Fibroblast of skin of right quadriceps (primary cell): ENCODE measurements around the gene KIF23.
A peak's percentile ranks its signal among the peaks of the same experiment; 100 is the strongest.

Source experiments
- DNase-seq: peaks from one replicate; pipeline ENCODE4 v3.0.0-alpha.2; 2013

The KIF23 gene

DNA sequence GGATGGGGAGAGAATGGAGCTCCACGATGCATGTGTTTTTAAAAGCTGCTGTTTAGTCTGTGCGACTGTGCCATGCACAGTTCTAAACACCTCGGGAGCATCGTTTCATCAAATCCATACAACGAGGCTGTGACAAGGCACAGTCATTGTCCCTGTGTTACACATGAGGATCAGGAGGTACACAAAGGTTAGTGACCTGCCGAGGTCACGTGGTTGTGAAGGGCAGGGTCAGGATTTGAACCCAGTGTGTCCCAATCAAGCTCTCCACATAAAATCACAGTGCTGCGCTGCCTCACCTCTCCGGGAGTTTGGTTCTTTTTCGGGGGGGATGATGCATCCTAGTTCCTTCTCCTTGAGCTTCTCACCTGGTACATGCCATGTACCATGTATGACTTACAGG, 18.7 kb upstream of the KIF23 start:
- DNase-seq = no peak

DNA sequence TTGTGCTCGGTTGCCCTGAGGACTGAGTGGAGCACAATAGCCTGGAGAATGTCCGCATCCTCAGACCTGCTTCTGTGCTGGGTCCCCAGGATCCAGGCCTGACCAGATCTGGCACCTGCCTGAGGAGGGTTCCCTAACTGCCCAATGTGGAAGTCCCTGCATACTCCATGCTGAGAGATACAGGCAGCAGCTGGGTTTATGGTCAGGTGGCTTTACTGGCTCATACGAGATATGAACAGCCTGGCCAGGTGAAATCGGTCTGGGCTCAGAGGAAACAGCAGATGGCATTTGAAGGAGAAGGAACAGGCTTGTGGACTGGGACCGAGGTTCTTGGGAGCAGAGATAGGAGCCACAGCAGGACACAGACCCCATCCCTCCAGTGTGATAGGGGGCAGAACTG, 18.2 kb upstream of the KIF23 start:
- no peak for DNase-seq

DNA sequence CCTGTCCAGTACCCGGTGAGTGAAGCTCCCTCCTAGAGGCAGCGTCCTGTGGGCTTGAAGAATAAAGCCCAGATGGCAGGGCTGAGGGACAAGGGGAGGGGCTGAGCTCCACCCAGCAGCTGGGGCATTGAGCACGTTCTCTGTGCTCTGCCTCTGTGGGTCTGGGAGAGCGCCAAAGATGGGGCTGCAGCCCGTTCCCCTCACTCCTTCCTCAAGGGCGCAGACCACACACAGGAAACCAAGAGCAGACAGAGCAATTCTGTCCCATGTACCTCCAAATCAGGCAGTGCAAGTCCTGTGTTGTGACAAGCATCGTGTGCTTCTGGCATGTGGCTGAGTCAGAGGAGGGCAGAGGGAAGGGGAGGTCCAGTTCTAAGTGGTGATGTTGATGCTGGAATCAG, 15.7 kb upstream of the KIF23 start:
- peak; percentile 54 for DNase-seq

DNA sequence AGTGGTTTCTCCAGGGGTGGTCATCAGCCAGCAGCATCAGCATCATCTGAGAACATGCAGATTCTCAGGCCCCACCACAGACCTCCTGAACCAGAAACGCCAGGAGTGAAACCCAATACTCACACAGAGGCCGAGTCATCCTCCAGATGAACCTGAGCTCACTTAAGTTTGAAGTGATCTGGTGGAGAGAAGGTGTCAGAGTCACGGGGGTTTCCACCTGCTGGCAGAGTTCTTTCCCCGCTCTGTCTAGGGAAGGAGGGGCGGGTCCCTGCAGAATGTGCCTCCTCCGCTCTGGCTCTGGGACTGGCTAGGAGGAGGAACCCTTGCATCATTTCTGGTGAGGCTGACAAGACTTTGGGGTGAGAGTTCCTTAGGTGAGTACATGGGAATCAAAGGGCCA, 13.3 kb upstream of the KIF23 start:
- no peak for DNase-seq

DNA sequence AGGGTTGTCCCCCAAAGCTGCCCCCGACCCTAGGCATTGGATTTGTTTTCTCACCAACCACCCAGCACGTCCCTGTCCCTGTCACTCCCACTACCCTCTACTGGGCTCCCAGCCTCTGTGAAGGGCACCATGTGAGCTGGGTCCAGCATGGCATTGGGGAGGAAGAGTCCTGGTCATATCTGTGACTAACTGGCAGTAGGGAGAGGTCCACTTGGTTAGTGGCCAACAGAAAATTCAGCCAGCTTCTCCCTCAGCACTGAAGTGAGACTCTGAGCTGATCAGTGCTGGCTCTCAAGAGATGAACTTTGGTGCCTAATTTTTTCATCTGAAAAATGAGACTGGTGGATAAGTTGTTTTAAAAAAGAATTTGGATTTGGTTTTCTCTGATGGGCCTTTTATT, 11.3 kb upstream of the KIF23 start:
- no peak for DNase-seq

DNA sequence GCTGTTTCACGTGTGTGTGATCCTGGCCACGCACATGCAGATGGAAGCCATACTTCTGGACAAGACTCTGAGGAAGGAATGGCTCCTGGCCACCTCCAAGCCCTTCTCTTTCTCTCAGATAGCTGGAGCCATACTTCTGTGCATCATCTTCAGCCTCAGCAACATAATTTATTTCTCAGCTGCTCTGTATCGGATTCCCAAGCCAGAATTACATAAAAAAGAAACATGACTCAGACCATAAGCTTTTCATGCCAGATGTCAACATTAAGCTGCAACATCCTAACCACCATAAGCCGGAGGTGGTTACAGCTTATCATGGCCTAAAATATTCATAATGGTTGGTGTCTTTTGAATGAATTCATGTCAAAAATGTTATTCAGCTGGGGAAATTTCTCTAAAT, 10.6 kb upstream of the KIF23 start:
- DNase-seq = peak; percentile 92

DNA sequence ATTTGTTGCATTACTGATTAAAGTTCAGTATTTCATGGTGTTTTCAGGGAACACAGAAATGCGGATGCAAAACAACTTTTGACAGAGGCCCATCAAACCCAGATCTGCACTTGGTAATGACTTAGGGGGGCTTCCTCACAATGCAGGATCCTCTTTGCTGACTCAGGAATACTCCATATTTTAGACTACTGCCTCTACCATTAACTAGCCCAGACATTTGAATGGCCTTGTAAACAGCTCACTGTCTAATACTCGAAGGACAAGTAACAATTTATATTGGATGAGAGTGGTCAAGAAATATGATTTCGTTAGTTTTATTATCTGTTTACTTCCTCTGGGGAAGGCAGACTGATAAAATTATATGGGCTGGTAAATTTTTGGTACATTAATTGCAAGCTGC, 9.0 kb upstream of the KIF23 start:
- no peak for DNase-seq

DNA sequence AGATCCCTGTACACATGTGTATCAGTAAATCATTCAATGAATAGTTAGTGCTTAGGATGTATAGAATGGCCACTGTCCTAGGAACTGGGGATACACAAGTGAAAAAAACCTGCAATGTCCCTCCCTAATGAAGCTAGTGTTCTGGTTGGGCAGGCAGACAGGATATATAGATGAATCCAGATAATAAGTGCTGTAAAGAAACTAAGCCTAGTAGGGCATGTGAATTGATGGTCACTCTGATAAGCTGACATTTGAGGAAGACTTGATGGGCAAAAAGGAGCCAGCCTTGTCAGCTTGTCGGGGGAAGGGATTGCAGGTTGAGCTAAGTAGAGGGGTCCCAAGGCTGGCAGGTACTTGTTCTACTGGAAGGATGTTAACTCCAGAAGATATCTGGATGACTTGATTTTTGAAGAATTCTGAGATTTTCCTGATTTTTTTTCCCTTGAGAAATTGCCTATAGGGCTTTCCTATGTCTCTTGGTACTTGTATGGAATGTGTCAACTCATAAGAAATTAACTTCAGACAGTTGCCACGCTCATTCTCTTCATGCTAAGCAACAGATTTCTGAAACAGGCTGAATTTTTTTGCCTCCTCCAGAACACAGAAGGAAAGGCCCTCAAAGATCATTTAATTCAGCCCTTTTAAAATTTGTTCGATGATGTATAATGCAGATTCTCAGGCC, 6.3 kb upstream of the KIF23 start:
- no peak for DNase-seq

DNA sequence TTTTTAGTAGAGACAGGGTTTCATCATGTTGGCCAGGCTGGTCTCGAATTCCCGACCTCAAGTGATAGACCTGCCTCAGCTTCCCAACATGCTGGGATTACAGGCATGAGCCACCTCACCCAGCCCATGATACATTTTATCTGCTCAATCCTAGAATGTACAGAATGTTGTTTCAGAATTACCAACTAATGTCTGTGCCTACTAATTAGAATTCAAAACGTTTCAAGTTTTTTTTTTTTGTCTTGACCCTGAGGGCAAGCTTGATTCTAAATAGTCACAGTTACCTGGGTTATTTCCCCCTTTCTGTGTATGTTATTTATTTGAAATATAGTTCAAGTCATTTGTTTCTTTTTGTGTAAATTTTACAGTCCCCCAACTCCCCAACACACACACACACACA, 5.3 kb upstream of the KIF23 start:
- no peak for DNase-seq

DNA sequence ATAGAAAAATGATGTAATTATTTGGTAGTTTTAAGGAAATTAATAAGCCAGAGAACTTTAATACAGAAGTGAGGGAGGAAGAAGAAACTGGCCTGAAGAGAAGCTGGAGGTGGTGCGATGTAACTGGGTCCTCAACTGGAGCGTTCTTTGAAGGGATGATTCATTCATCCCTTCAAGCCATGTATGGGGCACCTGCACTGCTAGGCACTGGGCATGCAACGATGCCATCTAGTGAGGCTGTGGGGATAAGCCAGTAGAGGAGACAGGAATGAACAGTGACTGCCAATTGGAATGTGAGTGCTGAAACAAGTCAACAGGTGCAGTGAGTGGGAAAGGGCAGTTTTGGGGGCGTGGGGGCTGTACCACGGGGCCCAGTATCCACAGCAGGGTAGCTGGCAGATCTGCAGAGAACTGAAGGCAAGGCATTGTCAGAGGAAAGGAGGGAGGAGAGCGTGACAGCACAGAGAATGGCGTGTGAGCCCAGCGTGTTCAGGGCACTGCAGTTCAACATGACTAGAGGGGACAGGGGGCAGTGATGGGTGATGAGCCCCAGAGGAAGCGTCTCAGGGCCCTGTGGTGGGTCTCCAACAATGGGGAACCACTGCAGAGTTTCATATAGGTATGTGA, 3.8 kb upstream of the KIF23 start:
- peak; percentile 30 for DNase-seq

DNA sequence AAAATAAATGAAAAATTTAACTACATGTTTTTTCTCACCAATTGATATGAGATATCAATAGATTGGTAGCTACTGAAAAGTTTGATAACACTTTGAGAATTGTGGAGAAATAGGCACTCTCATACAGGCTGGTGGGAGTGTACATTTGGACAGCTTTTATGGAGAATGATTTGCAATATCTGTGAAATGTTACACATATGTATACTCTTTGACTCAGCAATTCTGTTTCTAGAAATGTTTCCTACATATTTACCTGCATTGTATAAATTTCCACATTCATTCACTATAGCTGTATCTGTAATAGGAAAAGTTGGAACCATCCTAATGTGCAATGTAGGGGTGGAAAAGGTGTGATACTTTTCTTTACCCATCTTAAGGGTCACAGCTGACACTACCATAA, 1.9 kb upstream of the KIF23 start:
- DNase-seq = no peak

DNA sequence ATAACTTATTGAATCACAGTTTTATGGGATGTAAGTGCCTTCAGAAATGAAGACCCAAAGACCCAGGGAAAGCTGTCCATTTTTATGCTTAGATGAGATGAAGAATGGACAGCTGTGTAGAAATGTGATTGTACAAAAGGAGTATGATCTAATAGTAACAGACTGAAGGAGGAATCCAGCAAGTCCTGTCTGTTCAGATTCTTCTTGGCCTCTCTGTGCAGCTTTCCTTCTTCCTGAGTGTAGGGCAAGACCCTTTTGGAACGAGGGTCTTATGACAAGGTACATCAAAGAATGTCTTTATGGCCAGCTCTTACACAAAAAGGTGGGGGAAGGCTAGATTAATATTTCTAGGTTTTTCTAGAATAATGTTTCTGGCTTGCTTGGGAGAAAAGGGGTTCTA, 1.4 kb upstream of the KIF23 start:
- DNase-seq = no peak

DNA sequence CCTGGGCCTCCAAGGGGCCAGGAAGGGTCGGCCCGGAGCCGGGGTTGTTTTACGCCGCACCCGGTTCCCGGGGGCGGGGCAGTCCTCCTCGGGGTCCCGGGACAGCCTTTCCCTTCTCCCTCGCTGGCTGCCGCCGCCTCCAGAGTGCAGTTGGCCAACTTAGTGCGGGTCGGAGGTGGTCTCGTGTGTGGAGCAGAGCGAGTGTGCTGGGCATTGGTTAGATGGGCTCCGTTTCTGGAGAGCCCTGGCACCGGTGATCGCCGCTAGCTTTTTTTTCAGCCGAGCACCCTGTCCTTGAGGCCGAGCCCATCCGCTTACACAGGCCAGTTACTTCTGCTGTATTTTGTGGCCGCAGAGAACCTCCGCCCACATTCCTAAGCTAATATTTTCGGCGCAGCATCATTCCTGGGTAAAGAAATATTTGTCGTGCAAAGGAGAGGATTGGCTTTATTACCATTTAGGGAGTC, 585 bp downstream of the KIF23 start:
- peak; percentile 95 for DNase-seq

DNA sequence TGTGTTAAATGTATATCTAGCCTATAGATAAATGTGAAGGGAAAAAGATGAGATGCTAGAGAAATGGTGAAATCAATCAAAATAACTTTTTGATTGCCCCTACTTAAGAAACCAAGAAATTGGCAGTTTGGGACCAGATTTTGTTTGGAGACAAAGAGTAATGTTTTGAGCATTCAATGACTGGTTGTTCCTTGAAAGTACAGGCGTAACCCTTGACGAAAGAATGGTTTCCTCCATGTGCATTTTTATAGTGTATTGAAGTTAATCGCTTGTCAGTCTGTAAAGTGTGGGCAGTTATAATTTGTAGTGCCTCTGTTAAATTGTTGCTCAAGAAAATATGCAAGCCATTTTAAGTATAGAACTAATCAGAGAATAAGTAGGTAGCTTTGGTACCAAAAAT, 1.2 kb downstream of the KIF23 start:
- DNase-seq = peak; percentile 40

DNA sequence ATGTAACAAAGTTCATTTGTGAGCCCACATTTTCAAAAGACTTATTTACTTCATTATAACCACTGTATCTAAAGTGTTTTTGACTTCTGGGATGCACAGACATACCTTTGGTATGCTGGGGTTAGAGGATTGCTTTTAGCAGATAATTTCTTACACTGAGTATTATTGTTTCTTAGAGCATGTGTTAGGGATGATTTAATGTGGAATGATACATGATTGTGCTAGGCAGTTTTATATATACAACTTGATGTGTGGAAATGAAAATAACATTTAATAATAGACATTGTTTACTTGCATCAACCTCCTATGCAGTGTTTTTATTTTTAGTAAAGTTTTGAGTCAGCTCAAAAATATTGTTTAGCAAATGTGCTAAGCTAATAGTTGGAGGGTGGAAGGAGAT, 3.4 kb downstream of the KIF23 start:
- DNase-seq = peak; percentile 42

DNA sequence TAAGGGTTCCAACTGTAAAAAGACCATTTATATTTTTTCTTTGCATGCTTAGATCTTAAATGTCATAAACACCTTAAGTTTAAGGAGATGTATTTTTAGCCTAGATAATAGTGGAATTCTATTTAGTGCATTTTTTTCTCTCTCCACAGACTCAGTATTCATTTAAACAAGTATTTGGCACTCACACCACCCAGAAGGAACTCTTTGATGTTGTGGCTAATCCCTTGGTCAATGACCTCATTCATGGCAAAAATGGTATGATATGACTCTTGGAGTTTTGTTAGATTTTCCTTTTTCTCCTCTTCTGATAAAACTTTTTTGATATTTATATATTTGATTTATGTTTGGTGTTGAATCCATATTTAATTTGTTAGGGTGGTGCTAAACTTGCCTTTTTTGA, 7.3 kb downstream of the KIF23 start:
- no peak for DNase-seq

DNA sequence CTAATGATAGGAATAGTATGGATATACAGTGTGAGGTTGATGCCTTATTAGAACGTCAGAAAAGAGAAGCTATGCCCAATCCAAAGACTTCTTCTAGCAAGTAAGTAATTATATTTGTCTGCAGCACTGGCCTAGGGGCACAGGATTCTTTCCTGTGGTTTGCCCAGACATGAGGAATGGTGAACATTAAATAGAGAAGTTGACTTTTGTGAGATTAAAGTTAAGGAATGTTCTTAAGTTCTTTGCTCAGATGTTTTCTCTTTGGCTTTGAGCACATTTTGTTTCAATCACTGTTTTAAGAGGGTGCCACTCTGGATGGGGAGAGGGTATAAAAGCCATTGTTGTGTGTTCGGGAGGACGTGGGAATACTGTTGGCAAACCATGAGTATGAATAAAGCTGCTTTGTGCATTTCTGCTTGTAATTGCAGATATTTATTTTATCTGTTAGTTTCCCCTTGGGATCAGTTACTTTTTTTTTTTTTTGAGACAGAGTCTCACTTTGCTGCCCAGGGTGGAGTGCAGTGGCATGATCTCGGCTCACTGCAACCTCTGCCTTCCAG, 8.3 kb downstream of the KIF23 start:
- DNase-seq = no peak

DNA sequence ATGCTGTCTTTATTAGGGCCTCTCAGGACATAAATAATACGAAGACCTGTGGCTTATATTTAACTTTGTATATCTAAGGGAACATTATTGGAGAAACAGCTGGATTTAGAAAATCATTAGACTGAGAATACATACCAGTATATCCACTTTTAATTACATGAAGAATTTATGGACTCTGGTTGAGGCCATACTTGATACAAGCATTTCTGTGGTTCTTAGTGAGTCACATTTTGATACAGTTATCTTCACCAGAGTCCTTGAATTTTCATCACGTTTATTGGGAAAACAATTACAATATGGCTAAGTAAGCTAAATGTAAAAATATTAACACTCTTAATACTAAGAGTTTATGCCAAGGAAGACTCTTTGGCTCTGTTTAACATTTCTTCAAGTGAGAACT, 9.9 kb downstream of the KIF23 start:
- DNase-seq = peak; percentile 33

DNA sequence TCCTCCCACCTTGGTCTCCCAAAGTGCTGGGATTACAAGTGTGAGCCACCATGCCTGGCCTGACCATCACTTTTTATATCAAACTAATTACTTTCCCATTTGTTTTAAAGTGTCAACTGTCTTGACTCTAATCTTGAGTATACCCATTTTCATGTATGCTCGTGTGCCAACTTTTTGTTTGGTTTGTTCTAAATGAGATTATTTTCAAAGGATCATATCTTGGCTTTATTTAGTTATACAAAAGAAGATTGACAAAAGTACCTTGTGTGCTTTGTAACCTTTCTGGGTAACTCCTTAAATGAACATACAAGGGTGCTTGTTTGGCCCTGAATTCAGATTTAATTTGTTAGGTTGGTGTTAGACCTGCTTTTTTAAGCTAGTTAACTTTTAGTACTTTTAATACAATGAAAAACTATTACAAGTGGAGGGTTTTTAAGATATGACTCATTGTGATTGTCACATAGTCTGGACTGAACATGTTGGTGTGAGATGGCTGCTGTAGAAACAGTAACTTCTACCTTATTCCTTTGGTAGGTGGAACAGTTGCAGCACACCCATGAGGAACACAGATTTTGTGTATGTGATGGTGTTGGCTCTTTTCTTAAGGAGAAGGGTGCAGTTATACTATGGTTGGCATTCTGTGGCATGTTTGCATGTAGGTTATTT, 10.7 kb downstream of the KIF23 start:
- DNase-seq = no peak

DNA sequence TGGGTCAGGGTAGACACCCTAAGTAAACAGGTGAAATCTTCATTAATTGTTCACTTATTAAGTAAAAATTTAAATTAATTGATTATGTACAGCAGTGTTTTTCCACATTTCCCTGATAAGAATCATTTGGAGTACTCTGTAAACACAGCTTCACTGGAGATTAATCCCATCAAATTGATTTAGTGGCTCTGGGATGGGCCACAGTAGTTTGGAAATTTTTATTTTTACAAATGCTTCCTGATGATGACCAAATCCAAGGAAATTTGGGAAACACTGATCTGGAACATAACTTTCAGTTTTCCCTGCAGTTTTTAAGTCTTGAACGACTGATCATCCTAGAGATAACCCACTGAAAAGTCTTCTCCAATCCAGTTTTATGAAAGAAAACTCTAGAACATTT, 19.7 kb downstream of the KIF23 start:
- no peak for DNase-seq

DNA sequence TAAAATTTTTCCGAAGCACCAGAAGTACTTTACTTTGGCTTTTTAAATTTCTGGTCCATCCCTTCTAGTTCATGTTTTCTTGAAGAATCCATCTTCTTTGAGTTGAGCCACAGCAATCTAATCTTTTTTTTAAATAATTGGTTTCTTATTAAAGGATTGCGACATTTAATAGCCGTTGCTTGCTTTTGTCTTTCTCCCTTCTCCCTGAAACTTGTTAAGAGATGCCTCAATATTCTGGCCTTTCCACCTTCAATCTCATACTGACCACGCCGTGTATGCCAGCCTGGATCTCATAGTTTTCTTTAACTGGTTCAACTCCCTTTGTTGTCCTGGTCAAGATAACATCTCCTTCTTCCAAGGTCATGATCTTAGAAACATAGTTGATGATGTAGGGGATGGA, 20.1 kb downstream of the KIF23 start:
- DNase-seq = no peak

DNA sequence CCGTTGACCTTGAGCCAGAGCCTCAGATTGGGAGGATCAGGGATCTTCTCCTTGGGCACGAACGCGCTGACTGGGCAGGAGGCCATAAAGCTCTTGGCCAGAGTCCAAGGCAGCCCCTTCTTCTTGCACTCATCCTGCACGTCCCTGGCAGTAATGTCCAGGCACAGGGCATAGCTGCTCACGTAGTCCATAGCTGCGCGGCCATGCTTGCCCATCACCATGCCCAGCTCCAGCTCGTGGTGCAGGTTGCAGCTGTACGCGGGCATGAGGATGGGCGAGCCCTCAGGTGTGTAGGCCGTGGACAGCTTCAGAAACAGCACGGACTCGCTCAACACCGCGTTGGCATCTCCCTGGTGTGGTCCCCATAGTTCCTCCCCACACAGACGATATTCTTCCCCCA, 20.5 kb downstream of the KIF23 start:
- DNase-seq = no peak

DNA sequence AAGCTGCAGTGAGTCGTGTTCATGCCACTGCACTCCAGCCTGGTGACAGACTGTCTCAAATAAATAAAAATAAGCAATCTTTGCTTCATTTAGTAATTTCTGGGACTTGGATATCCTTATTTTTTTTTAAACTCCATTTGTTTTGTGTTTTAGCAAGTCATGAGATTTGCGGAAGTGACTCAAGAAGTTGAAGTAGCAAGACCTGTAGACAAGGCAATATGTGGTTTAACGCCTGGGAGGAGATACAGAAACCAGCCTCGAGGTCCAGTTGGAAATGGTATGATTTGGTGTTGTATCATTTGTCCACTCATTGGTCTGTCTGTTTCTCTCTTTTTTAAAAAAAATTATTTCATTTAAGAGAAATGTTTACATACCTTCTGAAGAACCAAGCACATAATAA, 21.8 kb downstream of the KIF23 start:
- DNase-seq = no peak

DNA sequence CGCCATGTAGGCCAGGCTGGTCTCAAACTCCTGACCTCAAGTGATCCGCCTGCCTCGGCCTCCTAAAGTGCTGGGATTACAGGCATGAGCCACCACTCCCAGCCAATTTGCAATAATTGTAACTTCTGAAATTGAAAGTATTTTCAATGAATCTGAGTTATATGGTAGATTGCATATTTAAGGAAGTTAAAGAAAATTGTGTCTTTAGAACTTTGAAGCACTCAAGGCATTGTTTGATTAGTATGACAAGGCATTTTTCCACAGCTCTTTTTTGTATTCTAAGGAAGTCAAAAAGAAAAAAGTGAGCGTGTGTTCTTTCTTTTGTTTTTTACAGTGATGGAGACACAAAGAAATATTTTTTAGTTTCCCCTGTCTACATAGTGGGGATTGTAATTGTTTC, 22.8 kb downstream of the KIF23 start:
- no peak for DNase-seq
